Activated naive CD8-positive, alpha-beta T cell (primary cell): Measurements from ENCODE around the gene DLX5.
A peak's percentile ranks its signal among the peaks of the same experiment; 100 is the strongest.

Experiments
- H3K27ac Mint-ChIP-seq: one replicate; pipeline ENCODE4 v1.8.0; 2021; ENCODE audit warnings: mixed read lengths
- H3K27me3 Mint-ChIP-seq: one replicate; pipeline ENCODE4 v1.8.0; 2021; ENCODE audit warnings: mixed read lengths
- H3K36me3 Mint-ChIP-seq: one replicate; pipeline ENCODE4 v1.8.0; 2021; ENCODE audit warnings: mixed read lengths
- H3K4me1 Mint-ChIP-seq: one replicate; pipeline ENCODE4 v1.8.0; 2021; ENCODE audit warnings: low read depth, mixed read lengths
- H3K4me3 Mint-ChIP-seq: one replicate; pipeline ENCODE4 v1.8.0; 2021; ENCODE audit warnings: mild to moderate bottlenecking, mixed read lengths
- H3K9me3 Mint-ChIP-seq: one replicate; pipeline ENCODE4 v1.8.0; 2021; ENCODE audit warnings: low read depth, mixed read lengths

DLX5 gene

DNA sequence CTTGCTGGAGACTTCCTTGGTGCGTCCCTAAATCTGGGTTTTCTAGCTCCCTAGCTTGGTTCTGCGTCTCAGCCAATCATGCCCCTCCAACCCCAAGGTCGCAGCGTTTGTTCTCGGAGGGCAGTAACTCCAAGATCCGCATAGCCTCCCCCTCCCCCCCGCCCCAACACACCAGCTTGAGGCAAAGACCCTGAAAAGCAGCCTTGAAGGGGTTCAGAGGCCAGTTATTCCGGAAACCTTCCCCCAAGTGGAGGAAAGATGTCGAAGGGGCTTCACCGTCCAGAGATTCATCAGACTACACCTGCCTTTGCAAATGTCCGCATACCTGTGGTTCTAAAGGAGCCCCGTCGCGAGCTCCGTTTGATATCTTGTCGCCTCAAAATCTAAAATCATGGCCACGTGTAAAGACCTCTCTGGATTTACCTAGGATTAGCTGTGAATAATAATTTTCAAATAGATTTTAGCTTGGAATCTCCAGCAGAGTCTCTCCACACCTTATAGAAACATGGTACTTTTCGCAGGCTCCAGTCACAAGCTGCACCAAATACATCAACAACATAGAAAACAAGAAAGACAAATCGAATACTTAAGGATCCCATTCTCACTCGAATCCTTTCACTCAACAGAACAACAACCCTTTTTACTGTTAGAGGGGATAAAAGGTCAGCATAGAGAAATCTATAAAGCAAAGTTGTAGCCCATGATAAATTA, 11.3 kb downstream of the DLX5 start:
- no peaks in the 10 kb centered on the region for H3K36me3 Mint-ChIP-seq
- H3K27ac Mint-ChIP-seq: no peak overlapping the region
- no peaks in the 10 kb centered on the region for H3K9me3 Mint-ChIP-seq
- peaks cover 10% of the 10 kb centered on the region for H3K4me1 Mint-ChIP-seq
- peaks cover 68% of the 10 kb centered on the region for H3K27me3 Mint-ChIP-seq
- H3K4me3 Mint-ChIP-seq: no peak overlapping the region

DNA sequence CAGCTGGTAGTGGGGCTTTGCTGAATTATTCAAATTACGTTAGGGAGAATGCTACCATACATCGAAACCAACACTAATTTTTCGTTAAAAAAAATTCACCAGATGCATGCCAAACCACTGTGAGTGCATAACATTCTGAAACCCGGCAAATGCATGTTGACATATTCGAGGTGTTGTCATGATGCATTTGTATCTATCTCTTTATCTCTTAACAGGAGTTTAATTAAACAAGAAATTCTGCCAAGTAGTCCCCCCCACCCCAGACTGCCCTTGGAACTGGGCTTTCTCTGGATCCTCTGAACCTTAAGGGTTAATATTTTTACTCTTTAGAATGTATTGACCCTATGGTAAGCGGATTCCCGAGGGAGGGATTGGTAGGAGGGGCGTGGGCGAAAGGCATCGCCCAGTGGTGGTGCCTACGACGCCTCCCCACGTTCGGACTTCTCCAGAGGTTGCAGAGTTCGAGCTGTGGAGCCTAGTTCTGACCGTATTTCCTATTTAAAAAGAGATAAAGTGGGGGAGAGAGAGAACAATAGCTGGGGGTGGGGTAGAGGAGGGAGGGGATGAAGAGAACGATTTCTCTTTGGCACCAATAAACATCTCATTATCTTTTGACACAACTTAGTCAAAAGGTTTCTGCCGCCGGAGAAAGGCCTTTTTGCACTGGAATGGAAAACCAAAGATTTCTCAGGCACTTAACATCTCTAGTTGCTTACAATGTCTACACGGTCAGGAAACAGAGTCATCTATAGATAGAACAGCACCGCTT, 12.1 kb downstream of the DLX5 start:
- Mint-ChIP-seq H3K4me3 (no peak overlapping the region), H3K4me1 (peaks cover 9% of the 10 kb centered on the region), H3K27ac (no peak overlapping the region), H3K36me3 (no peaks in the 10 kb centered on the region), H3K27me3 (peaks cover 67% of the 10 kb centered on the region), H3K9me3 (no peaks in the 10 kb centered on the region)

DNA sequence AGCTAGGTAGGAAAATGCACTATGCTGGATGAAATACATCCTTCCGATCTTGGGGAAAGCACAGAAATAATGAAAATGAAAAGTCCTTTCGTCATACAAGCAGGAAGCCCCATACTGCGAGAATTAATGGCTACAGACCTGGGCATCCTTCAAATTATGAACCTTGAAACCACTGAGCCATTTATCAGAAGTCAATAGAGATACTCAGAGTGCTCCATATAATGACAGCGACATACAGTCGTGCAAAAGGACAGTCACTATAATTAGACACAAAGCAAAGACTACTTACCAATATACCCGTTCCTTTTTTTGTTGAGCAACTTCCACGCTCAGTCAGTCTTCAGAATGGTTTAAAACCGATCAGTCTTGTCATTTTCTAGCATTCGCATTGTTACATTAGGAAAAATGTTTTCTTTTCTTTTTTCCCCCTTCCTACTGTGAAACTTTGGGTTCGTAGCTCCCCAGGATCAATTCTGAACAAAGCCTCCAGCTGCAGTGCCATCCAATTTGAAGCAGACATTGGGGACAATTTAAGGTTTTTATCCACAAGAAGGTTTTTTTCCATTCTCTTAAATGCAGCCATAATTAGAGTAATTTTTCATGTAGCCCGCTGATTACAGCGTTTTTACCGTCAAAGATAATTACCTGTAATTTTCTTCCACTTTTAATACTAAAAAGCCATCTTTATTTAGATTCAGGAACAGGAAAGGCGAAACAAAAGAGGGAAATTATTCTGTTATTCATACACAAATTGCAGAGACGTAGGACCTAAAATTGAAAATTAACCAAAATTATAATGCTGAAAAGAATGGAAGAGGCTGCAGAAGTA, 12.9 kb downstream of the DLX5 start:
- Mint-ChIP-seq H3K4me3 (peak overlapping the region; percentile 4), H3K9me3 (no peaks in the 10 kb centered on the region), H3K27me3 (peaks cover 68% of the 10 kb centered on the region), H3K36me3 (no peaks in the 10 kb centered on the region), H3K4me1 (peaks cover 6% of the 10 kb centered on the region), H3K27ac (no peak overlapping the region)

GRCh38 chr7:97011104-97011503, 13.5 kb downstream of the DLX5 start:
- Mint-ChIP-seq H3K36me3 (no peaks in the 10 kb centered on the region), H3K27me3 (peaks cover 67% of the 10 kb centered on the region), H3K4me3 (no peak overlapping the region), H3K4me1 (peaks cover 6% of the 10 kb centered on the region), H3K27ac (no peak overlapping the region), H3K9me3 (no peaks in the 10 kb centered on the region)

- Mint-ChIP-seq H3K9me3 (no peaks in the 10 kb centered on the region), H3K36me3 (no peaks in the 10 kb centered on the region)
Measured at GRCh38 chr7:97009753-97010732, 14.6 kb downstream of the DLX5 start.

DNA sequence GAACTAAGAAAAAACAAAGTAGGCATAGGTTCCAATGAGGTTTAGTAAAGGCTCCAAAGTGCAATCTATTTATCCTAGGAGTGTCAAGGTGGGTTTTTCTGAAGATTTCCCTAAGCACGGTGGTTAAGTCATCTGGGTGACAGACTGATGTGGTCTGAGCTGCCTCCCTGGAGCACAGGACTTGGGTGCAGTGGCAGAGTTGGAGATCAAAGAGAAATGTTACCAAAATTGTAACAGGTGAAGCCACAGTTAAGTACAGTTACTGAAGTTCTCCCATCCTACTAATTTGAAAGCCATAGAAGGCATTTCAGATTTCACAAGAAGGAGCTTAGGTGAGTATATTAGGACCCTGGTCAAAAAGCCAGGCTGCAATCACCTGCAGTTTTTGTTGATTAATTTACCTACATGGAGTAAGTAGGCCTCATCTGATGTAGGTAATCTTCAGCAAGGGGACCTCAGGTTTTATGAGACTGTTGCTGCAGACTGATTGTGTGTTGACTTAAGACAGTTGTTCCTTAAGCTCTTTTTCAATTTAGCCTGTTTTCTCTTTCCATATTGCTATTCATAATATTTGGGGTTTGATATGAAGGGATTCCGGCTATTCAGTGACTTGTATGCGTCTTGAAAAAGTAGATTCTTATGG, 16.2 kb downstream of the DLX5 start:
- Mint-ChIP-seq H3K36me3 (no peaks in the 10 kb centered on the region), H3K27ac (no peak overlapping the region), H3K27me3 (peaks cover 61% of the 10 kb centered on the region), H3K4me1 (peaks cover 17% of the 10 kb centered on the region), H3K4me3 (no peak overlapping the region), H3K9me3 (no peaks in the 10 kb centered on the region)

More at GRCh38 chr7:97009753-97010732, 14.6 kb downstream of the DLX5 start:
- H3K4me3 Mint-ChIP-seq: no peak overlapping the region
- H3K27ac Mint-ChIP-seq: no peak overlapping the region
- H3K4me1 Mint-ChIP-seq: peaks cover 9% of the 10 kb centered on the region
- peaks cover 62% of the 10 kb centered on the region for H3K27me3 Mint-ChIP-seq

- Mint-ChIP-seq H3K36me3 (no peaks in the 10 kb centered on the region), H3K27ac (no peak overlapping the region), H3K9me3 (no peaks in the 10 kb centered on the region), H3K4me3 (no peak overlapping the region), H3K4me1 (peaks cover 21% of the 10 kb centered on the region), H3K27me3 (peaks cover 62% of the 10 kb centered on the region)
Measured at GRCh38 chr7:97007583-97007861, 17.1 kb downstream of the DLX5 start.

DNA sequence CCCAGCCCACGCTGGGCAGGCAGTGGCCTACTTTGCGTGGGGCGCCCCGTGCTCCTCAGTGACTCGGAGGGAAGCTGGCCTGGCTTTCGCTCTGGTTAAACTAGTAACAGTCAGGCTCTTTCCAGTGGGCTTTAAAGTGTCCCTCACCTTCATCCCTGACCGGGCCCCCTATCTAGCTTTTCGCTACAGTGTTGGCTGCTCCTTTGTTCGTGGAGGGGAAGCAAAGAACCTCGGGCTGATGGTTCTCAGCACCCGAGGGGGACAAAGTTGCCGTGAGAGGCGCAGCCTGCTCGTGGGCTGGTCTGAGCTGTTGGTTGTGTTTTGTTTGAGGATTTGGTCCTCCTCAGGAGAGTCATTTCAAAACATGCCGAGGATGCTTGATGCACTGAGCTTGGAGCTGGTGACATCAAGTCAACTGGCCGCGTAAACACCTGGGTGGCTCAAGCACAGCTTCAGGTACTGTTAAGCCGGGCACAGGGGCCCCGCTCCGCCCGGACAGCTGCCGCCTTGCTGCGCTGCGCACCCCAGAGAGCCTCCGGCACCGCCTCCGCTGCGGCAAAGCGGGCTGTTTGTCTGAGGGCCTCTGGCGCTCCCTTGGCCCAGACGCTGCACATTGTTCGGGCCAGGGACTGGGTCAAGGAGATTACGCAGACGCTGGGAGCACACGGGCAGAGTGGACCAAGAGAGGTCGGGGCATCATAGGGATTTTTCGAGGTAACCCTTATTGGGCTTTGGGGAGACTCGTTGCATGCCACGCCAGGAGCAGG, 17.6 kb downstream of the DLX5 start:
- Mint-ChIP-seq H3K9me3 (no peaks in the 10 kb centered on the region), H3K4me3 (peak overlapping the region; percentile 86), H3K4me1 (peaks cover 21% of the 10 kb centered on the region), H3K27me3 (peaks cover 63% of the 10 kb centered on the region), H3K27ac (no peak overlapping the region), H3K36me3 (no peaks in the 10 kb centered on the region)

DNA sequence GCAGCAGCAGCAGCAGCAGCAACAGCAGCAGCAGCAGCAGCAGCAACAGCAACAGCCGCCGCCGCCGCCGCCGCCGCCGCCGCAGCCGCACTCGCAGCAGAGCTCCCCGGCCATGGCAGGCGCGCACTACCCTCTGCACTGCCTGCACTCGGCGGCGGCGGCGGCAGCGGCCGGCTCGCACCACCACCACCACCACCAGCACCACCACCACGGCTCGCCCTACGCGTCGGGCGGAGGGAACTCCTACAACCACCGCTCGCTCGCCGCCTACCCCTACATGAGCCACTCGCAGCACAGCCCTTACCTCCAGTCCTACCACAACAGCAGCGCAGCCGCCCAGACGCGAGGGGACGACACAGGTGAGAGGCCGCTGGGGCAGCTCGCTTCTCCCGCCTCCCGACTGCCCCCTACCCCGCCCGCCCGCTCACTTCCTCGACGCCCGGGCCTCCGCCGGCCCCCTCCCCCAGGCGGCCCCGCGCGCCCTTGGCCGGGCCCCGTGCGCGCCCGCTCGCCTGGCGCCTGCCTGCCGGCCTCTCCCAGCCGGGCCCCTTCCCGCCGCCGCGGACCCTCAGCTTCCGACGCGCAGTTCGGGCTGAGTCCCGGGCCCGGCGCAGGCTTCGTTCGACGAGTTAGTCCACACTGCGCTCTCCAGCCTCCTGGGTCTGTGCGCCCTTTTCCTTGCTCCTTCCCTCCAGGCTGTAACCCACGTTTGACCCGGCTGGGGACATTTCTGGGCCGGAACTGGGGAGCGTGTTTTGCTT, 18.4 kb downstream of the DLX5 start:
- Mint-ChIP-seq H3K4me3 (peak overlapping the region; percentile 86), H3K27me3 (peaks cover 59% of the 10 kb centered on the region), H3K27ac (no peak overlapping the region), H3K9me3 (no peaks in the 10 kb centered on the region), H3K36me3 (no peaks in the 10 kb centered on the region), H3K4me1 (peaks cover 21% of the 10 kb centered on the region)

GRCh38 chr7:97005183-97006054, 19.2 kb downstream of the DLX5 start, which contains the start of gene DLX6:
DLX6 (plus strand) TSS chr7:97005553; CDS start chr7:97005978, 425 bp downstream.
- no peaks in the 10 kb centered on the region for H3K9me3 Mint-ChIP-seq
- H3K4me3 Mint-ChIP-seq: peak within 1 kb of the TSS; percentile 74
- no peaks in the 10 kb centered on the region for H3K36me3 Mint-ChIP-seq
- no peak within 1 kb of the TSS for H3K27ac Mint-ChIP-seq
- peaks cover 21% of the 10 kb centered on the region for H3K4me1 Mint-ChIP-seq
- peaks cover 62% of the 10 kb centered on the region for H3K27me3 Mint-ChIP-seq

DNA sequence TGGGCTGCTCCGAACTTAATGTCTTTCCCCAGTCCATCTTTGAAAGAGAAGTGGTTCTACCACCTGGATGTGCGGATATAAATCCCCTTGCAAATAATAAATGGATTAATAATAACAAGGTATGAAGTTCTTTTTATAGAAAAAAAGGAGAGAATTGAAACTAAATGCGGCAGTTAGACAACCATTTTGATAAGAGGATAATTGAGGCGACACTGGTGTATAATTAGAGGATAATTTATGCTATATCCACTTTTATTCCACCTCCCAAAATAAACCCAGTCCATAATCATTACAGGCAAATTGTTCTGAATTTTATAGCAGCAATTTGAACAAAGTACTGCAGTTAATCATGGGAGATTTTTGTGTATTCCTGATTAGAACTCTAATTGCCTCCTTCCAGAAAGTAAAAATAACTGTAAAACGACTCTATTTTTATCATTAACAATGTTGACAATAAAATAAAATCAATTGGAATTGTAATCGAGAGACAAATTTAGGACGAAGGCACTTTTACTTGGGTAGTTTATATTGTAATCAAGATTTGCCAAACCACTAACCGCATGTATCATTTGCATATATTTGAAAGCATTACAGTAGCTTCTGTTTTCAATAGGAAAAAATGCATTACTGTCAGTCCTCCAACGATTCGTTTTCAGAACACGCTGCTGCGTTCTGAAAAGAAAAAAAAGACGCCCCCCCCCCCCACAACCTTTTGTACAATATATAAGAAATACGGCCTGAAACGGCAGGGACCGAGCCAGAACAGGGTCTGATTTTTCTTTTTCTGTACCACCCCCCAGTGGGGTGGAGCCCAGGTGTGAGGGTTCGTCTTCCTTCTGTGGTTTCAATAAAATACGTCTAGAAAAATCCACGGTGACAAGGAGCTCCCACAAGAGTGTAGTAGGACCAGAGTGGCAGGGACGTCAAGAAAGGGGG, 20.1 kb downstream of the DLX5 start:
- Mint-ChIP-seq H3K4me3 (peak overlapping the region; percentile 74), H3K9me3 (no peaks in the 10 kb centered on the region), H3K27me3 (peaks cover 59% of the 10 kb centered on the region), H3K36me3 (no peaks in the 10 kb centered on the region), H3K4me1 (peaks cover 21% of the 10 kb centered on the region), H3K27ac (no peak overlapping the region)
